ENCODE data around the gene NRXN3. TPM values are rescaled to one million over a fixed set of nuclear protein-coding genes. Genes with fewer than 3 reads are reported as not detected.

The NRXN3 gene
- total RNA-seq, 1 donor from 2014 or later = 1.6 TPM

DNA sequence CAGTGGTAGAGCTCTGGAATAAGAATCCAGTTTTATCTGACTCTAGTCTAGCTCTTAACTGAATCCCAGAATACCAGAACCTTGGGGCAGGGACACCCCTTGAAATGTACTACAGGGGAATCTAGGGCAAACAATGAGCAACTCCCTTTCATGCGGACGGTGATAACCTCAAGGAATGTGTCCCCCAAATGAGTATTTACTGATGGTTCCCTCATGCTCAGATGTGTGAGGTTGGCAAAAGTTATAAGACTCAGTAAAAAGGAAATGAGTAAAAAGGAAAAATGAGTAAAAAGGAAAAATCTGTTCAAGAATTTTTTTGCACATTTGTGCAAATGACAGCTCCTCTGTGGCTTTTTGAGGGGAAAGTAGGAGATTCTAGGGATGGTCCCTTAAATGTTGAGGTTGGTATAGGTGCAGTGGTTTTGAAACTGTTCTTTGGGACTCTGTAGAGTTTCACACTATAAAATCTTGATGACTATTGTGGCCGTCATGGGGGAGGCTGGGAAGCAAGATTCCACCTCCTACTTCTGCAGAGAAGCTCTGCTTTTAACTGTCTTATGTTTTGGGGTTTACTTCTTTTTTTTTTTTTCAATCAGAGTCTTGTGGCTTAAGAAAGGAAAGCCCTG, 58.6 kb downstream of the NRXN3 start:
- Histone ChIP-seq H3K4me3 (ENCODE audit: low read depth, low read length) (no peak overlapping the region), H3K36me3 (ENCODE audit: control insufficient read depth, insufficient read depth, low read length) (no peaks in the 10 kb centered on the region), H3K27me3 (ENCODE audit: control insufficient read depth, insufficient read depth, low read length) (no peaks in the 10 kb centered on the region)
- no peak for DNase-seq (ENCODE audit: low read depth)
- no peak for TF ChIP-seq CTCF (IDR thresholded peaks at IDR 0.05; ENCODE audit: insufficient read depth, low read length, poor library complexity, severe bottlenecking)

DNA sequence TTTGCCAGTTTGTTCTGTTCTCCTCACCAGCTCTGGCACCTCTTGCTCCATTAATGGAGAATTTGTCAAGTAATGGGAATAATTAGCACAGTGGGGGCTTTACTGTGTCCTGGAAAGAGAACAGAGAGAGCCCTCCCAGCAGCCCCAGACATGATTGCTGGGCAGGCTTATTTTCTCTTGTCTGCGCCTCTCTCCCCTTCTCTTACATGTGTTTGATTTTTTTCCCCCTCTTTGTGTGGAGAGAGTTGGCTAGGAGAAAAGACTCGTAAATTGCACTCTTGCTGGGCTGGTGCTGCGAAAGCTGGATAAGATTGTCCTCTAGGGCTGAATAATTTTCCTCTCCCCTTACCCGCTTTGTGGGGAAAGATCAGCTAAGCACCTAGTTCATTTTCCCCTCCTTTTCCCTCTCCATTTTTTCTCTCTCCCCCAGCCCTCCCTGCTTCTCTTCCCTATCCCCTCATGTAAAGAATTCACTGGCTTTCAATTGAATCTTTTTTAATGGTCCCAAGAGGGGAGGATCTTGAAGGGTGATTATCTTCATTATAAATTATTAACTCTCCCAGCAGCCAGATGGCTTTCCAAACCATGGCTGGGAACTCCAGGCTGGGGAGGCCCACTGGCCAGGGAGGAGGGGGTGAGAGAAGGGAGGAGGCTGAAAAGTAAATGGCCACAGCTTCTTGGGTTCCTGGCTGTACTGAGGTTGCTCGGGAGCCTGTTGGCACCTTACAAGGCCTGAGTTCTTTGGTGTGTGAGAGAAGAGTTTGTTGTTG, 62.2 kb downstream of the NRXN3 start:
- Histone ChIP-seq H3K36me3 (ENCODE audit: control insufficient read depth, insufficient read depth, low read length) (no peaks in the 10 kb centered on the region), H3K4me3 (ENCODE audit: low read depth, low read length) (no peak overlapping the region), H3K27me3 (ENCODE audit: control insufficient read depth, insufficient read depth, low read length) (no peaks in the 10 kb centered on the region)
- DNase-seq (ENCODE audit: low read depth) = no peak
- no peak for TF ChIP-seq CTCF (IDR thresholded peaks at IDR 0.05; ENCODE audit: insufficient read depth, low read length, poor library complexity, severe bottlenecking)

DNA sequence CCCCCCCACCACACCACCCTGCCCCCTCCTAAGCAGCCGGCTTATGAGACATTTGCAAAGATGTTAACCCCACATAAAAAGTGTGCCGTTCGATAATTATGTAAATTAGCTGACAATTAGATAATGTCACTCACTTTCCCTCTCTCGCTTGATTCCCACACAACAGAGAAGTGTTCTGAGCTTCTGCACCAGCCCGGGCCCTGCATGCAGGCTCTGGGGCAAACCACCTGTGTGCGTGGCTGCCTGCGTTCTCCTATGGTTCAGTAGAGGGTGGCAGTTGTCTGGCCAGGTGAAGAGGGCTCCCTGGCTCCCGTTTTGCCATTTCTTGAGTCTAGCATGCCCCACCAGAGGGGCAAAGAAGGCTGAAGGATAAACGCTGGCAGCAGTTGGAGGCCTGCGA, 68.0 kb downstream of the NRXN3 start:
- Histone ChIP-seq H3K27me3 (ENCODE audit: control insufficient read depth, insufficient read depth, low read length) (no peaks in the 10 kb centered on the region), H3K4me3 (ENCODE audit: low read depth, low read length) (no peak overlapping the region), H3K36me3 (ENCODE audit: control insufficient read depth, insufficient read depth, low read length) (no peaks in the 10 kb centered on the region)
- no peak for DNase-seq (ENCODE audit: low read depth)
- TF ChIP-seq CTCF (IDR thresholded peaks at IDR 0.05; ENCODE audit: insufficient read depth, low read length, poor library complexity, severe bottlenecking) = no peak

GRCh38 chr14:78240567-78240966, 70.4 kb downstream of the NRXN3 start:
- H3K36me3 ChIP-seq (ENCODE audit: control insufficient read depth, insufficient read depth, low read length) = no peaks in the 10 kb centered on the region
- H3K4me3 ChIP-seq (ENCODE audit: low read depth, low read length) = no peak overlapping the region
- no peak for DNase-seq (ENCODE audit: low read depth)
- H3K27me3 ChIP-seq (ENCODE audit: control insufficient read depth, insufficient read depth, low read length) = no peaks in the 10 kb centered on the region
- TF ChIP-seq CTCF (IDR thresholded peaks at IDR 0.05; ENCODE audit: insufficient read depth, low read length, poor library complexity, severe bottlenecking) = no peak

- Histone ChIP-seq H3K36me3 (ENCODE audit: control insufficient read depth, insufficient read depth, low read length) (no peaks in the 10 kb centered on the region), H3K4me3 (ENCODE audit: low read depth, low read length) (no peak overlapping the region), H3K27me3 (ENCODE audit: control insufficient read depth, insufficient read depth, low read length) (peaks cover 2% of the 10 kb centered on the region)
- no peak for DNase-seq (ENCODE audit: low read depth)
- TF ChIP-seq CTCF (IDR thresholded peaks at IDR 0.05; ENCODE audit: insufficient read depth, low read length, poor library complexity, severe bottlenecking) = no peak
Measured at GRCh38 chr14:78242086-78242485, 71.9 kb downstream of the NRXN3 start.
